HS-5 (cell line): ENCODE results near the gene PPP1R1B.

ENCODE experiments used
- DNase-seq: peaks from one replicate; pipeline ENCODE4 v3.0.0-alpha.2; 2012; ENCODE audit warnings: low read depth

The PPP1R1B gene

GRCh38 chr17:39600288-39600996 is 26.3 kb upstream of the PPP1R1B start:
- DNase-seq, result no peak

DNA sequence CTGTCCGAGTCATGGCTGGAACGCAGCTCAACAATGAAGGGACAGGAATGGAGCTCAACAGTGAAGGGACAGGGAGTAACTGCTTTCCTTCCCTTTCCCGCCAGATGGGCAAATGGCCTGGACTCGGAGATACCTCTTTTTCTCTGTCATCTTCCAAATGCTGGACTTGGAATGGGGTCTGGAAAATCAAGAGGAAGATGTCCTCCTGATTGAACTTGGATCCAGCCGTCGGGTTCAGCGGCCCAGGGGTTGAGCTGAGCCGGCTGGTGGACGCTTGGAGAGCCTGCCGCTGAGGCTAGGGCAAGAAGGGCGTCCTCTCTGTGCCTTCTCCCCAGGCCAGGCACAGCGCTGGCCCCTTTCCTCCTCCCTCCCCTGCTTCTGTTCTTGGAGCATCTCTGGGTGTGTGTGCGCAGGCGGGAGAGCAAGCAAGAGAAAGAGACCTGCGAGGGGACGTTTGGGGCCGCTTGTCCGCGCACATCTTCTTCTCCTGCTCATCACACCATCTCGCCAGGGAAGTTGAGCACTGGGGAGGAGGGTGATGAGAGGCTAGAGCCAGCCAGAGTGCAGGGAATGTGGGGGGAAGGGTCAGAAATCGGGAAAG is 25.7 kb upstream of the PPP1R1B start:
- DNase-seq, result no peak

DNA sequence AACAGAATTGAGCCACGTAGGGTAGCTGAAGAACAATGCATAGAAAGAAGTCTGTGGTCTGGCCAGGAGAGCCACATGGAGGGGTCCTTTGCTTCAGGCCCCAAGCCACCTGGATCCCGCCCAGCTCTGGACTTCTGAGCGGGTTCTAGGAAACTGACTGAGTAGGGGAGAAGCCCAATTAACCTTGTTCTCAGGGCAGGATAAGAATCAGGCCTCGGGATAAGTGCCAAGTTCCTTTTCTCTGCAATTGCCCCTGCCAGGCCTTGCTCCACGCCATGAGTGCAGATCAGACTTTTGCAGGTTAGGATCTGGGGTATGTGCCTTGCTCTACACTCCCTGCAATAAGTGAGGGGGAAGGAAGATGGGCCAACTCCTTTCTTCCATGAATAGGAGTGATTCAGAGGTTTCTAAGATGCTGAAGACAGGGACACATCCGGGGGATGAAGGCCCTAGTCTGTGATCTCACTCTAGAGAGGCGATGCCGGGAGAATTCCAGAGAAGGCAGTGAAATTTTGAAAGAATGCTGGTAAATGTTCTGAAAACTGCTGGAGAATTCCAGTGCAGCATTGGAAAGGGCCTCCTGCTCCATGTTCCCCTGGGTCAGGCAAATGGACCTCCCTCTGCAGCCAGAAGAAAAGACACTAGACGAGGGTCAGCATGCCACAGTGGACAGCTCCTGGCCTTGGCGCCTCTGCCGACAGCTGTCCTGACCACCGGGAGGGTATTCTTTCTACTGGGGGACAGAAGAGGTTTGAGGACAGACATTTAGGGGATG is 24.8 kb upstream of the PPP1R1B start:
- no peak for DNase-seq

DNA sequence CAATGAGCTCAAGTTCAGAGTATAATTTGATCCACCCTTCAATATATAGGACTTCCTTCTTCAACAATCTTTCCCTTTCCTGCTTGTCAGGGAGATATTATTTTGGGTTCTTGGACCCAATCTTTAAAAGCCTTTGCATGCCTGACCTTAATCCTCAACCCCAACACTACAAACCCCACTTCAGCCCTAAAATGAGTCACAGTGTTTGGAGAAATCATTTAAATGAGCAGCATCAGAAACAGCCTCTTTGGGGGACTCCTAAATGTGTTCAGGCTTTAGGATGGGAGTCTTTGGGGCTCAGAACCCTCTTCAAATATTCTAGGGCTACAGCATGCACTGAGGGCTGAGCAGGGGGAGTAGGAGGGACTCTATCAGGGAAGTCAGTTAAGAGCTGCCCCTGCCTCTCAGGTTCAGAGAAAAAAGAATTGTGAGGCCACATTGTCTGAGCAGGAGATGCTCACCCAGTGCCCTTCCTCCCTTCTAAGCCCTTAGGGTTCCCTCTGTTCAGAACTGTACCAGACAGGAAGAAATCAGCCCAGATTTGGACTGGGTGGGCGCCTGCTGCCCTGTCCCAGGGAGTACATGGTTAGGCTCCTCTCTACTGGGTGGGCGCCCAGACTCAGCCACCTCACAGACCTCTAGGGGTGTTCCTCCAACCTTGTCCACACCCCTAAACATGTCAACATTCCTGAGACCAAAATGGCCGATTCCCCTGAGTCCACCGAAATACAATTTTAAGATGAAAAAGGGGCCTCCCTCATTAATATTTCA is 24.0 kb upstream of the PPP1R1B start:
- no peak for DNase-seq

DNA sequence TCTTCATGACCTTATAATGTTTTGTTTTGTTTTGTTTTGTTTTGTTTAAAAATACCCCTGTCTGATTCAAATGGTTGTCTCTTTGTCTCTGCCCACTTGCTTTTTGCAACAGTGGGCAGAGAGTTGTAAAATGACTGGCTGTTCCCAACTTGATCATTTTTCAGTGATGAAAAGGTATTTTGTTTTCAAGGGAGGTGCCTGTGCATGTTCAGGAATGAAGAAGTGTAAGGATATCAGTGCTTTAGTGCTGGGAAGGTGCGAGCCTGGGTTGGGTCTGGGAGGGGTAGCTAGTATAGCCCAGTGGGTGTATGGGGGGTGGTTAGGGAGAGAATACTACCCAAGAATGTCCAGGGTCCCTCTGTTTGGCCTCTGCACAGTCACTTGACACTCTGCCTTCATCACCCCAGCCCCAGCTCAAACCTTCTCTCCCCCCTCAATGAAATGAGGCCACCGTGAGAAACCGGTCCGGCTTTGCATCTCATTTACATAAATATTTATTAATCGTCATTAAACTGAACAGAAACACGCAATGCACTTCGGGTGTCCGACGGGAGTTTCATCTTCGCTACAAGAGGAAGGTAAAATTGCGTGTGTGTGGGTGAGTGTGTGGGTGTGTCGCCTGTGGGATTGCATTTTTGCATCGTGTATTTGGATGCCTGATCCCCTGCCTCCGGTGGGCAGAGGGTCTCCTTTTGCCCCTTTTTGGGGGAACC is 23.3 kb upstream of the PPP1R1B start:
- DNase-seq, result no peak

DNA sequence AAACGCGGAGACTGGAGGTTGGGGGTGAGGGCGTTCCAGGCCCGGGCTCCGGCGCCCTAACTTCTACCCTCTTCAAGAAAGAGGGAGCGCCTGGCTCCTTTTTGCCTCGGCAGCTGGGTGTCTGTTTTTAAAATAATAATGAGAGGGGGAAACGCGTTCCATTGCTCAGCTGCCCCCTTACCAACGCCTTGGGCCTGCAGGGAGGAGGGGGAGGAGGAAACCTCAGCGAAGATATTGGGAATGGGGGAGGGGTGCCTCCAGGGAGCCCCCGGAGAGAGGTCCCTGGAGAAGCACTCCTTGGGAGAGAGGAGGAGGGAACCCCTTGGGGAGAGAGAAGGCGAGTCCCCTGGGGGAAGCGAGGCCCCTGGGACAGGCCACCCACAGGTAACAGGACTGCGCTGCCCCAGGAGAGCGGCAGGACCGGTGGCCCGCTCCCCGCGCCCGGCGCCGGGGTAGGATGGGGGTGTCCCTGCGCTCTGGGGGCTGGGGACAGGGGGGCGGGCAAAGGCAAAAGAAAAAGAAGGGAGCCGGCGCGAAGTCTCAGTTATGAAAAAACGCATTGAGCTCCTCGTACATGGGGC is 21.8 kb upstream of the PPP1R1B start:
- DNase-seq, result no peak

DNA sequence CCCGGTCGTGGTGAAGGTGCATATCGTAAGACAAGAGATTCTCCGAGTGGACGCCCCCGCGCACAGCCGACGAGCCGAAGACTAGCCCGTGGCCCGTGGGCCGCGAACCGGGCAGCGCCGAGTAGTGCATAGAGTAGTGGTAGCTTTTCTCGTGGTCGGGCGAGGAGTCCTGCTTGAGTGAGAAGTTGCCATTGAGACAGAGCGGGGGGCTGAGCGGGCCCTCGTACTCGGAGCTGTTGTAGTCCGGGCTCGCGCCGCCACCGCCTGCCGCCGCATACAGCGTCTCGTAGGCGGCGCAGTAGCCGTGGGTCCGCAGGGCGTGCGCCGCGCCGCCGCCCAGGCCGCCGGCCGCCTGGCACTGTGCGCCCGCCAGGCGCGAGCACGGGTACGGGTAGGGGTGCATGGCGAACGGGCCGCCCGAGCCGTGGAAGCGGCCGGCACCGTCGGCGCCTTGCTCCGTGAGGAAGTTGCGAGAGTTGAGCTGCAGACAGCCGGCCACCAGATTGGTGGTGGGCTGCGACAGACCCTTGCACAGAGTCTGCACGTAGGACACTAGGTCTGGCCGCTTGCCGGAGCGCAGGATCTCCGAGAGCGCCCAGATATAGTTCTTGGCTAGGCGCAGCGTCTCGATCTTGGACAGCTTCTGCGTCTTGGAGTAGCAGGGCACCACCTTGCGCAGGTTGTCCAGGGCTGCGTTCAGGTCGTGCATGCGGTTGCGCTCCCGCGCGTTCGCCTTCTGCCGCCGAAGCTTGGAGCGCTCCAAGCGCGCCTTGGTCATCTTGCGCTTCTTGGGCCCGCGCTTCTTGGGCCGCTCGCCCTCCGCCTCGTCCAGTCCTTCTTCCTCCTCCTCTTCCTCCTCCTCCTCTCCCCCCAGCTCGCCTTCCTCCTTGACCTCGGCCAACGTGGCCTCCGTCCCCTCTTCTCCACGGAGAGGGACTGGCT is 21.0 kb upstream of the PPP1R1B start:
- no peak for DNase-seq

GRCh38 chr17:39606434-39607056 is 20.2 kb upstream of the PPP1R1B start:
- no peak for DNase-seq

DNA sequence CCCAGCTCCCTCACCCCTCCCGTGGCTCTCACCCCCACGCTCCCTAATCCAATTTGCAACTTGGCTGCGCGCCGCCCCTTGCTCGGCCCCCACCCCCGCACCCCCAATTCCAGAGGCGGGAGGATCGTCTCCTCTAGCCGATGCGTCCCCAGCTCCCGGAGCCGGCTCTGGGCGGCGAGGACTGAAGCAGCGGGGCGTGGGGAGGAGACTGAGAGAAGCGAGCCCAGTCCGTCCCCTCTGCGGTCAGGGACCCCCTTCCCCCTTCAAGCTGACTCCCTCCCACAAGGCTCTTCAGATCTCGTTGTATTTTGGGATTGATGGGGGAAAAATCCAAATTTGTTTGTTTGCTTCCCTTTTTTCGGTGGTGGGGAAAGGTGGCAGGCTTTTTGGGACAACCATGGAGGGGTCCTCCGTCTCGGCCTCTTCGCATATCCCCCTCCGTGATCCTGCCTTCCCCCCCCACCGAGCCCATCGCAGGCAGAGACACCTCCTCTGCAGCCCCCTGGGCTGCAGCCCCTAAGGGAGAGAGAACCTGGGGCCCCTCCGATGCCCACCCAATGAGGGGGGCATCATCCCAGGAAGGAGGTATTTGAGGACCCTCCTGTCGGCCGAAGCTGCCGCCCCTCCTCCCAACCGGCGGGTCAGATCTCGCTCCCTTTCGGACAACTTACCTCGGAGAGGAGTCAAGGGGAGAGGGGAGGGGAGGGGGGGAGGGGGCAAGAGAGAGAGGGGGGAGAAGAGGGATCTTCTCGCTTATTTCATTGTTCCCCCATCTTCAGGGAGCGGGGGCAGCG is 19.5 kb upstream of the PPP1R1B start:
- no peak for DNase-seq

DNA sequence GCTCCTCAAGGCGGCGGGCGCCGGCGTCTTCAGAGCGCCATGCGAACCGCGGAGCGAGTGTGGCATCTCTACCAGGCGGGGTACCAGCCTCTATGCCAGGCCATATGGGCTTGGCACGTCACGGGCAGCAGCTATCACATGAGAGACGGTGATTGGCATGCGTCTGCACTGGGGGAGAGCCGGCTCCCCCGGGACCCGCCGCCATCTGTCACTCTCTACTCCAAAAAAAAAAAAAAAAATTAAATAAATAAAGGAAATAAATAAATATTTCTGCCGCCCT is 19.0 kb upstream of the PPP1R1B start, which contains the start of gene NEUROD2:
Gene NEUROD2 (minus strand): TSS at position 70 of the 280 bp plus-strand sequence. CDS start 1,321 bp downstream, outside the sequence.
- DNase-seq, result no peak

- no peak for DNase-seq
These were observed 18.4 kb upstream of the PPP1R1B start for GRCh38 chr17:39608142-39608981.

DNA sequence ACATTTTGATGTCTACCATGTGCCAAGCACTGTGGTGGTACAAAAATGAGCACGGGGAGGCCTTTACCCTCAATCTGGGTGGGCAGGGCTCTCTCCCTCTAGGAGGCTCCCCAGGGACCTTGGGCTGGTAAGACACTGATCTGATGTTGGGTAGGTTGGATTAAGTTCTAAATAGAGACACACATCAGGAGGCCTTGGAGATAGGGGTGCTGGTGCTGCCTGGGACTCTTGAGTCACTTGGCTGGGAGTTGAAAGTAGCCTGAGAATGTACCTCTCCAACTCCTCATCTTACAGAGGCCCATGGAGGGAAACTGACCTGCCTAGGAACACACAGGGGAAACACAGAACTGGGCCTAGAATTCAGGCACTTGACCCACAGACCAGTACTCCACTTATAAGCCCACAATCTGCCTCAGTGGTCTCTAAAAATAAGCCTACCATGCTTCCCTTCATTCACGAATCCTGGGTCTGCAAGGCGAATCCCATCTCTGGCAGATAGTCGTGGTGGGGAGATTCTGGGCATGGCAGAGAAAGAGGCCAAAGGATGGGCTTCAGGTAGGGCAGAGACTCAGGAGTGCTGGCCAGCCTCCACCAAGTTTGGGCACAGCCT is 17.2 kb upstream of the PPP1R1B start:
- no peak for DNase-seq

DNA sequence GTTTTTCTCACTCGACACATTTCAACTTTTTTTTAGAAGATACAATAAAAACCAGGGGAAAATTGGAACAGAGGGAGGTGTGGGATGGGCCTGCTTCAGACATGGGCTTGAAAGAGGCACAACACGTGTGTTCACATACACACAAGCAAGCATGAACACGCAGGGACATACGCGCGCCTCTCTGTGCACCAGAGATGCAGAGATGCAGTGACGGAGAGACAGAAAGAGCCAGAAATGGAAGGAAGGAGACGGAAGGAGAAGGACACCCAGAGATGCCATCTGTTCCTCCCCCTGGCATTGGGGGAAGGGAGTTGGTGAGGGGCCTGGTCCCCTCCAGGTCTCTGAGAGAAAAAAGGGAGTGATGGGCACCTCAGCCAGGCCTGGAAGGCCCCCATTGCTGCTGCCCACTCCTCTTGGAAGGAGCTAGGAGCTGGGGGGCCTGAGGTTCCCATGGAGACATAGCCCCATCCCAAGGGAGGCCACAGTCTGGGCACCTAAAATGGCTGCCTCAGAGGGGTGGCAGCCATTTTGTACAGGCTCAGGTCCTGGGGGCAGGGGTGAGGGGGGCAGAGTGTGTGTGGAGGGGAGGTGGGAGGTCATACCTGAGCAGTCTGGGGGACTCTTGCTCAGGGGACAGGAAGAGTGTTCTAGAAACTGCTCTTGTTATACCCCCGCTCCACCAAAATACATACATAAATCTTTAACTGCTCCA is 15.2 kb upstream of the PPP1R1B start:
- DNase-seq, result no peak

DNA sequence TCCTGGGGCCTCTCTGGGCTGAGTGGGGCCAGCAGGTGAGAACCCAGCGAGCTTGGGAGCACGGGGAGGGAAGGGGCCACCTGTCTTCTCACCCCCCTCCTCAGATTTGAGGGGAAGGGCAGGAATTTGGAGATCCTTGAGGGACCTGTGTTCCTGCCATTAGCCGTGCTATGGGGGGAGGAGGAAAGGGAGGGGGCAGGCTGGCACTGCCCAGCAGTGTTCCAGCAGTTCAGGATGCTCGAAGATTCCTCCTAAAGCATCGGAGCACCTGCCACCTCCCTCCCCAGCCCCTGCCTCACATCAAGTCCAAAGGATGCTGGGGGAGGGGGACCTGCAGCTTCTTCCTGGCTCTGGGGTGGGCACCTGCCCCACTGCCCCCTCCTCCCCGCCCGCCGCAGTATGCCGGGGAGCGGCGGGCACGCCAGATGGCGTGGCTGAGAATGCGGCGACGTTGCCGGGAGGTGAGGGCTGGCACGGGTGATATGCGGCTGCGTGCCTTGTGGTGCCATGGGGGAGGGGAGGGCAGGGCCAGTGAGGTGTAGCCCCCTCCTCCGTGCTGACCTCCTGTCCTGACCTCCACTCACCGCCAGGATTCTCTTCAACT is 14.4 kb upstream of the PPP1R1B start:
- no peak for DNase-seq

DNA sequence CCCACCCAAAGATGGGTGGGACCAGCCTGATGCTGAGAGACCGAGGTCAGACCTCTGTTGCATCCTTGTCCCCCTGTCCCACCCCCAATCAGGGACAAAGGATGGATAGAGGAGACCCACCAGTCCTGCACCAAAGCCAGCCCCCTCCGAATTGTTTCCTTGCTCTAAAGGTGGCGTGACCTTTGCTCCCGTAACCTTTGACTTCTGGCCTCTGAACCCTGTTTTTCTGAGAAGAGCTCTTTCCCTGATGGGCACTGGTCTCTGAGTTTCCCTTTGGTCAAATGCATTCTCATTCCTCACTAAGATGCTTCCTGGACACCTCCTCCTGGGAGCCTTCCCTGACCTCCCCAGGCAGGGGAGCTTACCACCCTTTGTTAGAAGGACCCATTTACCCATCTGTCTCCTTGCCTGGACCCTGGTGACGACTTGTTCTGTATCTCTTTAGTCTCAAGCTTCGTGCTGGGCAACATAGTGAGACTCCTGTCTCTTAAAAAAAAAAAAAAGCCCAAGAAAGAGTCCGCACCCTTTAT is 13.8 kb upstream of the PPP1R1B start:
- DNase-seq, result no peak

- DNase-seq, result no peak
These were observed 12.1 kb upstream of the PPP1R1B start for GRCh38 chr17:39614545-39615157.
